GM21529 (cell line): ENCODE data around the gene AOC1.

ENCODE experiments used
- ATAC-seq: cut with Tn5 transposase; IDR thresholded peaks from one replicate; pipeline ENCODE4 v1.9.1; 2021; ENCODE audit not compliant: unreplicated experiment

The AOC1 gene

DNA sequence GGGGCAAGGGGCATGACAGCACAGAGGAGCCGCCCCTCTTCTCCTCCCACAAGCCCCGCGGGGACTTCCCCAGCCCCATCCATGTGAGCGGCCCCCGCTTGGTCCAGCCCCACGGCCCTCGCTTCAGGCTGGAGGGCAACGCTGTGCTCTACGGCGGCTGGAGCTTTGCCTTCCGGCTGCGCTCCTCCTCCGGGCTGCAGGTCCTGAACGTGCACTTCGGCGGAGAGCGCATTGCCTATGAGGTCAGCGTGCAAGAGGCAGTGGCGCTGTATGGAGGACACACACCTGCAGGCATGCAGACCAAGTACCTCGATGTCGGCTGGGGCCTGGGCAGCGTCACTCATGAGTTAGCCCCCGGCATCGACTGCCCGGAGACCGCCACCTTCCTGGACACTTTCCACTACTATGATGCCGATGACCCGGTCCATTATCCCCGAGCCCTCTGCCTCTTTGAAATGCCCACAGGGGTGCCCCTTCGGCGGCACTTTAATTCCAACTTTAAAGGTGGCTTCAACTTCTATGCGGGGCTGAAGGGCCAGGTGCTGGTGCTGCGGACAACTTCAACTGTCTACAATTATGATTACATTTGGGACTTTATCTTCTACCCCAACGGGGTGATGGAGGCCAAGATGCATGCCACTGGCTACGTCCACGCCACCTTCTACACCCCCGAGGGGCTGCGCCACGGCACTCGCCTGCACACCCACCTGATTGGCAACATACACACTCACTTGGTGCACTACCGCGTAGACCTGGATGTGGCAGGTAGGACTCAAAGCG, 5.1 kb downstream of the AOC1 start:
- no peak for ATAC-seq

- no peak for ATAC-seq
Measured at GRCh38 chr7:150858236-150859197, 6.2 kb downstream of the AOC1 start.

DNA sequence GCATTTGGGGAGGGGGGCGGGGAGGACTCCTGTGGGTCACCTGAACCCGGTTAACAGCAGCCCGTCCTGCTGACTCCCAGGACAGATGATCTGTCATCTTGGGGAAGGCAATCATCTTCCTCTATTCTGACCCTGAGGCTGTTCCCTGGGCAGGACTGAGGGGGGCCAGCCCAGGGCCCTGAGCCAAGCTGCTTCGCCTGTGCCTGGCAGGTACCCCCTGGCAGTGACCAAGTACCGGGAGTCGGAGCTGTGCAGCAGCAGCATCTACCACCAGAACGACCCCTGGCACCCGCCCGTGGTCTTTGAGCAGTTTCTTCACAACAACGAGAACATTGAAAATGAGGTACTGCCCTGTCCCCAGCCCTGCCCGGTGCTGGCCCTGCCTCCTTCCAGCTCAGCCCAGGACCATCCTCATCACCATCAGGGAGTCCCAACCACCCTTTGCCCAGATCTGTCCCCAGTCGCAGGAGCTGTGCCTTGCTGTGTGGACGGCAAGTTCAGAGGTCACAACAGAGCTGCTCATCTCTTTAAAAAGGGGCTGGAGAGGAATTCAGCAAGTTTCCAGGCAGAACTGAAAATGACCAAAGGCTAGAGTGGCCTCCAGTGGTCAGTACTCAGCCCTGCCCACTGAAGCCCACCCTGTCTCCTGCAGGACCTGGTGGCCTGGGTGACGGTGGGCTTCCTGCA, 8.1 kb downstream of the AOC1 start:
- ATAC-seq = no peak

GRCh38 chr7:150860978-150861295, 8.6 kb downstream of the AOC1 start:
- no peak for ATAC-seq

GRCh38 chr7:150862356-150862755, 10.0 kb downstream of the AOC1 start:
- ATAC-seq = no peak

DNA sequence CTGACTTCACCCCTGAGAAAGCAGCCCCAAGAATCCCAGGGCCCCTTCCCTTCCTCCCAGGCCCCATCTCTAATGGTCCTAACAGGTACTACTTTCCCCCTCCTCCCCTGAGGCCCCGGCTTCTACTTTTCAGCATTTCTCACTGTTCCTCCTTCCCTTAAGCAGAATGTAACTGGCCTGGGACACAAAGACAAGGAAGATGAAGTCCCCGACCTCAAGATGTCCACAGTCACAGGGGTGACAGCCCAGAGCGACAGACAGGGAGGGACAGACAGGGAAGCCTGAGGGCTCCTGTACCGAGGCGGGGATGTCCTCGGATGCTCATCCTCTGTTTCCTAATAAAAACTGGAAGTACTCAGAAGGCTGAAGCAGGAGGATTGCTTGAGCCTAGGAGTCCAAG, 11.6 kb downstream of the AOC1 start:
- no peak for ATAC-seq

GRCh38 chr7:150866932-150867564, 14.7 kb downstream of the AOC1 start:
- no peak for ATAC-seq

DNA sequence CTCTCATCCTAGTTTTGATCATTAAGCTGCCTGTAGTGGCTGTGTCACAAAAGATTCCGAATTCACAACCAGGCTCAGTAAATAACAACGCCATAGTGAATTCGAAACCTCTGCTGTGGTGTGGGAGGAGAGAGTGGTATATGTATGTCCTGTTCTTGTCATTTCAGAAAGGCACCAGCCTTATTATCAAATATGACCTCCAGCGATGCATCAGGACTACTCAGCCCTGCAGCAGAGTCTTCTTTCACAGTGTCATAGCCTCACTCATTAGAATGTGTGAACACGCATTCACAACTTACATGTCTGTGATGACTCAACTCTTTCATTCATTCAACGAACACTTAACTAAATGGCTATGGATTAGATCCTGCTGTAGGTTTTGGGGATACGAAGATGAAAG, 15.3 kb downstream of the AOC1 start:
- no peak for ATAC-seq

DNA sequence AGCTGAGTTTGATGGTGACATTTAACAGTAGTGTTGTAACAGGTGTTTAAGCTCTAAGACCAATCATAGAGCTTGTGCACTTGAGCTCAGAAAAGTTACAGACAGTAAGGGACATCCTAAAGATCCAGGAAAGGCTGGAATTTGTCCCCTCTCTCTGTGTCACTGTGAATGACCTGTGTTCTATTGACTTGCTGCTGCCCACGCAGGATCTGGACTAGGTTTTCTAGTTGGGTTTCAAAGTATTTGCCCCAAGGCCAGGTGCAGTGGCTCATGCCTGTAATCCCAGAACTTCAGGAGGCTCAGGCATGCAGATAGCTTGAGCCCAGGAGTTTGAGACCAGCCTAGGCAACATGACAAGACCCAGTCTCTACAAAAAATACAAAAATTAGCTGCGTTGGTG, 17.1 kb downstream of the AOC1 start:
- ATAC-seq = no peak

- no peak for ATAC-seq
Measured at GRCh38 chr7:150871601-150872000, 19.3 kb downstream of the AOC1 start.

- no peak for ATAC-seq
Measured at GRCh38 chr7:150874401-150875198, 22.3 kb downstream of the AOC1 start.

- no peak for ATAC-seq
Measured at GRCh38 chr7:150875791-150876190, 23.5 kb downstream of the AOC1 start.

GRCh38 chr7:150876817-150877526, 24.7 kb downstream of the AOC1 start:
- ATAC-seq = no peak

DNA sequence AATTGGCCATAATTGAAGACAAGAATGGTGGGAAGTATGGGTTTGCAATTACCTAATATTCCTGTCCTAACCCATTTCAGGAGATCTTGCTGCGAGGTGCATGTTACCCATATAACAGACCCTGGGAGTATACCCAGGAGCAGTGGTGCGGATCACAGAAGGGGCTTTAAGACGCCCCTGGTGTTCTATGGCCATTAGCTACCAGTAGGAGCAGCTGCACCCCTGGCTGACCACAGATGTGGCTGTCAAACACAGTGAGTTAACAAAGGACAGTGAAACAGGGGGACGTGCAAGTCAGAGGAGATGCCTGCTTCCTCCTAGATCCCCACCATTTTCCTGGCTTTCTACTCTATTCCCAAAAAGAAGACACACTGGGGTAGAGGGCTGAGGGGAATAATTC, 25.2 kb downstream of the AOC1 start:
- no peak for ATAC-seq

DNA sequence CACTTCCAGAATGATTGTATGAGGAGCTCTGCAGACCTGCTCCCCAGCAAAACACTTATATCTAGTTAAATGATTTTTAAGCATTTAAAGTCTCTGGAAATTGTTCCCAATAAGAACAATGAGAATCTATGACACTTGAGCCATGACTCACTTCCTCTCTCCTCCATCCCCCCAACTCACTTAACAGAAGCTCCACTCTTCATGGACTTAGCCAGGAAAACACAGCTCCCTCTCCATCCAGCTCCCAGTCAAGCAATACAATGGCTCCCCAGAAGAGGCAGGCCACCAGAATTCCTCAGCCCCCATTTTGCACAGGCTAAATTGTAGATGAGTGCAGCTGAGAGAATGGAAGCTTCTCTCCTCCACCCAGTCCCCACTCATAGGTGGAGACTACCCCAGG, 27.0 kb downstream of the AOC1 start:
- no peak for ATAC-seq

DNA sequence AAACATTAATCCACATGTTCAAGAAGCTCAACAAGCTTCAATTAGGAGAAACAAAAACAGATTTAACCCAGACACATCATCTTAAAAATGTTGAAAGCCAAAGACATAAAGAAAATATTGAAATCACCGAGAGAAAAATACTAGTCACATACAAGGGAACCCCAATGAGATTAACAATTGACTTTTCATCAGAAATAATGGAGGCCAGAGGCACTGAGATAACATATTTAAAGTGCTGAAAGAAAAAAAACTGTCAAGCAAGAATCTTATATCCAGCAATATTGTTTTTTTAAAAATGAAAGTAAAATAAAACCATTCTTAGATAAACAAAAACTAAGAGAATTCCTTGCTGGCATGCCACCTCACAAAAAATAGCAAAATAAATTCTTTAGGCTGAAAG, 28.9 kb downstream of the AOC1 start:
- ATAC-seq = no peak

- no peak for ATAC-seq
Measured at GRCh38 chr7:150890853-150891584, 38.7 kb downstream of the AOC1 start.

DNA sequence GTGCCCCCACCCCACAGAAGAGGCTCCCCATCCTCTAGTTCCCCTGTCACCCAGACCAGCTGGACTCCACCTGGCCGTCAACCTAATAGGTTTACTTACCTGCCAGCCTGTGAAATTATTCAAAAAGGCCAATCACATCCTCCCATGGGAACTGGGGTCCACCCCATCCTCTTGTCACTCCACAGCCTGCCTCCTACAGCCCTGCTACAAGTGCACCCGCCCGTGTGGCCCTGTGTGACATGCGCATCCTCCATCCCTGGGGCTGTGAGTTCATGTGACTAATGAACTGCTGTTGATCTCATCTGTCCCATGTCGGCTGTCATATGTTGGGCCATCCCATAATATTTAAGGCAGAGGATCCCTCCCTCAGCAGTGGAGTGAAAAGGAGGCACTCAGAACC, 39.4 kb downstream of the AOC1 start:
- ATAC-seq = no peak

DNA sequence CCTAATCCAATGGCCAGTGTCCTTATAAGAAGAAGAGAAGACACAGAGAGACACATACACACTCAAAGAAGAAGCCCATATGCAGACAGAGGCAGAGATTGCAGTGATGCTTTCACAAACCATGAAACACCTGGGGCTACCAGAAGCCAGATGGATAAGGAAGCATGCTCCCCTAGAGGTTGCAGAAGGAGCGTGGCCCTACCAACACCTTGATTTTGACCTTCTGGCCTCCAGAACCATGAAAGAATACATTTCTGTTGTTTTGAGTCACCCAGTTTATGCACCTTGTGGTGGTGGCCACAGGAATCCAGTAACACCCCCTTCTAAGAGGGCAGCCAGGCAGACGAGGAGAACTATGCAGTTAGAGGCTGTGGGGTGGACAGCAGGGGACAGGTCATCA, 43.5 kb downstream of the AOC1 start:
- ATAC-seq = no peak
